GM18861 (cell line): Measurements from ENCODE around the gene ZNF185.

ENCODE experiments used
- ATAC-seq: cut with Tn5 transposase; IDR thresholded peaks from one replicate; pipeline ENCODE4 v1.9.1; 2021; ENCODE audit not compliant: unreplicated experiment

ZNF185 gene

DNA sequence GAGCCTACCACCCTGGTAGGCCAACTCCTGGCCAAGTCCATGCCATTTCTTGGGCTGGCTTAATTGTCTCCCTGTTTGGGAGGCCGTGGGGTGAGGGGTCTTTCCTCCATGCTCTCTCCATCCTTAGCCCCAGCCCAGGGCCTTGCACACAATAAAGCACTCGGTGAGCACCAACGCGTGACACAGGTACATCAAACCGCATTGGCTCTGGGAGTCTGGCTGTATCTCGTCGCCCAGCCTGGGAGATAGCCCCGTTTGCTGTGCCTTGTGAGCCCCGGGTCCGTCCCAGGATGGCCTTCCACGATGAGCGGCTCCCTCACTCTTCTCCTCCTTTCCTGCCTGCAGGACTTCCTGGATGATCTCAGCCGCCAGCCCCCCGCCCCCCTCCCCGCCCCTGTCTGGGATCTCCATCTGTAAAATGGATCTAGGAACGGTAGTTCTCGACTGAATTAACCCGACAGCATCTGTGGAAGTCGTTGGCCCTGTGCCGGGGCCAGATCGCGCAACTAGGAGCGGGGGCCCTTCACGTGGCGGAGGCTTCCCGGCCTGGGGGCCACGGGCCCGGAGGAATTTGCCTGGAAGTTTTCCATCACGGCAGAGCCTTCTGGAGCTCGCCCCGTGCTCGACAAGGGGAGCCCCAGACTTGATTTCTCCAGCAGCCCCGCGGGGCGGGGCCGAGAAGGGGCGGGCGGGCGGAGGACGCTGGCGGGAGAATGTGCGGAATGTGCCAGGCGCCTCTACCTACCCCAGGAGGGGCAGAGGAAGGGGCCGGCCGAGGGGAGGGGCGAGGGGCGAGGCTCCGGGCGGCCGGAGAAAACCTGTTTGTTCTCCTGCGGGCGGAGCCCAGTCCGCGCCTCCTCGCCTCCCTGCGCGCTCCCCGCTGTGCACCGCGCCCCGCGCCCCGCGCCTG is at the start of gene ZNF185:
Gene ZNF185, plus strand, starts transcription at position 846 of the 910 bp plus-strand sequence. CDS start 16,423 bp downstream, outside the sequence.
- ATAC-seq = no peak

DNA sequence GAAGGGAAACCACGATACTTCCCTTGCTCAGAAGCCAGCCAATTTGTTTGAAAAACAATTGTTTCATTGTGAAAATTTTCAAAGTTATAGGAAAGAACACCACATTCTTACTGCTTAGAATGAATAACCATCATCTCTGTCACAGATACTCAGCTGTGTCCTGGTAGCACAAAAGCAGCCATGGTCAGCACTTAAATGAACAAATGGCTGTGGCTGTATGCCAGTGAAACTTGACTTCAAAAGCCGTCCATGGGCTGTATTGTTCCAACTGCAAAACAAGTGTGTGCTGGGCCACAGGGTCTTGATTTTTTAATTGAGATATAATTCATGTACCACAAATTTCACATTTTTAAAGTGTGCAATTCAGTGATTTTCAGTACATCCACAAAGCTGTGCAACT is 47.4 kb upstream of the ZNF185 start:
- ATAC-seq = no peak

DNA sequence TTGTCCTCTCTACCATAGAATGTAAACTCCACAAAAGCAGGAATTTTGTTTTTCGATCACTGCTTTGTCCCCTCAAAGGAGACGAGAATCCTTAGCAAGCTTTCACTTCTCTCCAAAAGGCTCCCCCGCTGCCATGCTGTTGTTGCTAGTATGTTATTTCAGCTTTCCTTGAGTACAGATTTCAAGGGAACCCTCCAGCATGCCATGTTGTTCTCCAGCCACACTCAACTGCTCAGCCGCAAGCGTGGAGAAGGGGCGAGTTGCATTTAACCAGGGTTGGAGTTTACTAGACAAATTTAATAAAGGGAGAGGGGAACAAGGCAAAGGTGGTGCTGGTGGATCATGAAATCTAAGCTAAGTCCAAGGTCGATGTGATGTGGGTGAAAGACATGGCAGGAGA is 43.9 kb upstream of the ZNF185 start:
- ATAC-seq = no peak

DNA sequence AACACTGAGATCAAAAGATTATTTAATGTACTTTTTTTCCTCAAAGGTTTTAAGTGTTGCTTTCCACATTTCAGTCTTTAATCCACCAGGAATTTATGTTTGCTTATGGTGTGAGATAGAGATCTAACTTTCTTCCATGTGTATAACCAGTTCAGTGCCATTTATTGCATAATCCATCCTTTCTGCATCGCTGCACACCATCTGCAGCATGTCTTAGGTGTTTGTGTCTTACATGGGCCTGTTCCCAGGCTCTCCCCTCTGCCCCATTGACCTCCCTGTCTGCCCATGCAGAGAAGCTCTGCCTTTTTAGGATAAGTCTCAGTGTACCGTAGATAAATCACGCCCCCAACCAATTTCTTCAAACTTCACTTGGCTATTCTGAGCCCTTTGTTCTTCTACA is 36.8 kb upstream of the ZNF185 start:
- no peak for ATAC-seq

DNA sequence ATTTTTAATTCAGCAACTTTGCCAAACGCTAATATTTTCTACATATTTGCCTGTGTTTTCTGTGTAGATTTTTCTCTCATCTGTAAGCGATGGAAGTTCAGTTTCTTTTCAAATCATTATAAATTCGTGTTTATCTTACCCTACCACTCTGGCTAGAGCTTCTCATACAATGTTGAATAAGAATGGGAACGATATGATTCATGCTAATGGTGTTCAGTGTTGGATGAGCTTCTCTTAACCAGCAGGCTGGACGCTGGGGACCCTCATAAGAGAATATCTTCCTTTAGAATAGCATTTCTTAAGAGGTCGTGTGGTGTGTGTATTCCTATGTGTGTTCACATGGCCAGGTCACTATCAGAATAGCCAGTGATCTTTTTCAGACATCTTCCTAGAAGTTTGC is 36.0 kb upstream of the ZNF185 start:
- no peak for ATAC-seq

DNA sequence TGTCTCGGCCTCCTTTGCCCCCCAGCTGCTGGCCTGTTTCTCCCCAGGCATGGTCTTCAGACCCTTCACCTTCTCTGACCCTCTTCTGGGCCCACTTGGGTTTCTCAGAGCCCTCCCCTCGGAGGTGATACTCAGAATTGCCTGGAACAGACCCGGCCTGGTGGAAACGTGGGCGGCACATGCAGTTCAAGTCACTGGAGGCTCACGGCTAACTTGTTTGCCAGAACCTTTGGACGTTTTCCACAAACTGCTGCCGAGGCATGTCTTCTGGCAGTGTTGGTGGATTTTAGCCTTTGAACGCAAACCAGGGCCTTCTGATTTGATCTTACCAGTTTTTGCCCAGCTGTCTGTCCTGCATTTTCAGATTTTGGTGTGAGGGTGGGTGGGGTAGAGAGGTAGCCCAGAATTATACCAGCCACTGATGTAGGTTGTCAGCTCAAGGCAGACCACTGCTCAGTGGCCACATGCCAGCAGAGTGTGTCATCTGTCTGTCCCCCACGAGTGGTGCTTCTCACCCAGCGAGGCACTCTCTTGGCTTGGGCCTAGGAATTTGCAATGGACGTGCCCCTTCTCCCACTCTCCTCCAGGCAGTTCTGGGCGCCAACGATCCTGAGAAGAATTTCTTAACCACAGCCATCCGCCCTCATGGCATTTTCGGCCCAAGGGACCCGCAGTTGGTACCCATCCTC is 32.5 kb upstream of the ZNF185 start:
- ATAC-seq = no peak

DNA sequence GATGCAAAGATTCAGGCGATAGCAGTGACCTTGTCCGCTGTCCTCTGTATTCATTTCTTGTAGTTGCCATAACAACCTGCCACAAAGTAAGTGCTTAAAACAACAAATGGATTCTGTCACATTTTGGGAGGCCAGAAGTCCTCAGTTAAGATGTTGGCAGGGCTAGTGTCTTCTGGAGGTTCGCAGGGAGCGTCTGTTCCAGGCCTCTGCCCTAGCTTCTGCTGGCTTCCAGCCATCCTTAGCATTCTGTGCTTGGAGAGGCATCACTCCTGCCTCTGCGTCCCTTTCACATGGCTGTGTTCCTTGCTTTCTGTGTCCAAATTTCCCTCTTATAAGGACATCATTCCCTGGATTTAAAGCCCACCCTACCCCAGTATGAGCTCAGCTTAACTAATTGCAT is 31.5 kb upstream of the ZNF185 start:
- no peak for ATAC-seq

DNA sequence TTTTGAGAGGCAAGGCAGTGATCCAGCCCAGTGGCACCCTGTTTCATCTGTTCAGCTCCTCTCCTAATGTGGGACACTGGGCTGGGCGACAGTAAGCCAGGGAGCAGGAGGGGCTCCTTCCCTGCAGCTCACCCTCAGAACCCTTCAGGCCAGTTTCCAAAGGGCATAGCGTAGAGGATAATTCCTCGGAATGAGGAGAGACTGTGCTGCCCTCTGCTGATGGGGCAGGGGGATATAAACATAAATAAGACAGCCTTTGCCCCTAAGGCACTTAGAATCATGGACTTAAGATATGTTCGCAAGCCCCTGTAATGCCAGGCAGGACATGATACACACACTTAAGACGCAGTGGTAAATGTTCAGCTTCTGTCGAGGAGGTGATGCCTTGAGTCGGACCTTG is 27.9 kb upstream of the ZNF185 start:
- no peak for ATAC-seq

DNA sequence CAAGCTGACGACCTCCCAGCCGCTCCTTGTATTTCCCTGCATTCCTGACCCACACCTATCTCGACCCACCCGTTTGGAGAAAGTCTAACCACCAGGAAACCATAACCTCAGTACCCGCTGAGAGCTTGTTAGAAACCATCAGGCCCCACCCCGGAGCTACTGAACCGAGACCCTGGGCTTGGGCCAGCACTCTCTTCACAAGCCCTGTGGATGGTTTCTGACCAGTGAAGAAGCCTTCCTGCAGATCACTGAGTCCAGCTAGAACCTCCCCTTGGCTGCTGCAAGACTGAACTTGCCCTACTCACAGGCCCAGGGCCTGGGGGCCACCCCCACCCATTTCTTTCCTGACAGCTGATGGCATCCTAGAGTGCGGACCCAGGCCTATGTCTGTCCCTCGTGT is 26.6 kb upstream of the ZNF185 start:
- no peak for ATAC-seq

DNA sequence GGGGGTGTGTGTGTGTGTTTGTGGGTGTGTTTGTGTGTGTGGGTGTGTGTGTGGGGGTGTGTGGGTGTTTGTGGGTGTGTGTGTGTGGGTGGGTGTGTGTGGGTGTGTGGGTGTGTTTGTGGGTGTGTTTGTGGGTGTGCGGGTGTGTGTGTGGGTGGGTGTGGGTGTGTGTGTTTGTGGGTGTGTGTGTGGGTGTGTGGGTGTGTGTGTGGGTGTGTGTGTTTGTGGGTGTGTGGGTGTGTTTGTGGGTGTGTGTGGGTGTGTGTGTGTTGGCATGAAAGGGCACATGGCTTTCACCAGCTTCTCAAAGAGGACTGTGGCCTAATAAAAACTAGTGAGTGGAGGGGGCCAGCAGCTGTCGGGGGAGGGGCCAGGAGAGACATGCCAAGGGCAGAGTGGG is 25.3 kb upstream of the ZNF185 start:
- ATAC-seq = no peak

DNA sequence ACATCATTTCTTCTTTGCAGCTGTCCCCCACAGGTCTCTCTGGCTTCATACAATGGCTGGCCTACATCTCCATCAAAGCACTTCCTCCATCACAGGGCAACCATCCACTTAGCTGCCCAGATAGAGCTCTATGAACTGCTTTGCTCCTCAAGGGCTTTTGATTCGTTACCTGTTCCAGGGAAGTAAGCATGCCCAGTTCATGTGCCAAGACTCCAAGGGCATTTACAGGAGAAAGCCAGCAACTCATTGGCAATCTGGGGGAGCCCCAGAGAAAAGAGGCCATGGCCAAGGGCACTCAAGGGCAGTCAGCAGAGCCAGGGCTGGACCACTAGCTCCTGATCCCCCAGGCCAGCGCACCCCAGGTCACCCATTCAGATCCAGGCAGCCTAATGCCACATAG is 24.5 kb upstream of the ZNF185 start:
- ATAC-seq = no peak

DNA sequence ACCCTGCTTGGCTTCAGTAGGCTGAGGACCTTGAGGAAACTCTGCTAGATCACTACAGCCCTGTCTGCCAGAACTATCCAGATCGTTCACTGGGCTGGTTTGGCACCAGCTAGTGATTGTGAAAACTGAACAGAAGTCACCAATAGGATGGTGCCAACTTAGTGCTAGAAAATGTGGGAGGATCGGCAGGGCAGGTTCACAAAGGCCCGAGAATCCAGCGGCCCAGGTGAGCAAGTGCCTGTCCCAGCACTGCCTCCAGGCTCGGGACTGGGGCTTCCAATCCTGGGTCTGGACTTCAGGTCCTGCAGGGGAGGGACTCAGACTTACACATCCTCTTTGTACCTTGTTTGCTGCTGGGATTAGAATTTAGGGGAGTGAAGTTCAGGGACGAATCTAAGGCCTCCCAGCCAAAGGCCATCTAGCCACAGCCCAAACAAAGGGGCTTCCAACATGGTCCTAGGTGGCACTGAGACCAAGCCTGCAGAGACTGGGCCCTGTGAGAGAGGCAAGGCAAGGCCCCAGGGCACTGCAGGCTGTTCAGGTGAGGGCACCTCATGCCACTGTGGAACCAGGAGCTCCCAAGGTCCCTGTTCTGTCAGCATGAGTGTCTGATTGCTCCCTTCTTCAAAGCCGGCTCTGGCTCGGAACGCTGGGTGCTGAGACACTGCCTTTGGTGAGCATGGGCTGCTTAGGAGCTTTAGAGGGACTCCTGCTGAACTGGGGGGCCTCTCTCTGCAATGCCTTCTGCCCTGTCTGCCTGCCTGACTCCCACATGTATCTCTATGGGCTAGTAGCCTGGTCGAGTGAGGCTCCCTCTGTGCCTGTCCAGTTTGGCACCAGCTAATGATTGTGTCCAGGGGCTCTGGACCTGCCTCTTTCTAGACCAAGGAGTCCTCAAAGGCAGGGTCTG is 20.7 kb upstream of the ZNF185 start:
- no peak for ATAC-seq

DNA sequence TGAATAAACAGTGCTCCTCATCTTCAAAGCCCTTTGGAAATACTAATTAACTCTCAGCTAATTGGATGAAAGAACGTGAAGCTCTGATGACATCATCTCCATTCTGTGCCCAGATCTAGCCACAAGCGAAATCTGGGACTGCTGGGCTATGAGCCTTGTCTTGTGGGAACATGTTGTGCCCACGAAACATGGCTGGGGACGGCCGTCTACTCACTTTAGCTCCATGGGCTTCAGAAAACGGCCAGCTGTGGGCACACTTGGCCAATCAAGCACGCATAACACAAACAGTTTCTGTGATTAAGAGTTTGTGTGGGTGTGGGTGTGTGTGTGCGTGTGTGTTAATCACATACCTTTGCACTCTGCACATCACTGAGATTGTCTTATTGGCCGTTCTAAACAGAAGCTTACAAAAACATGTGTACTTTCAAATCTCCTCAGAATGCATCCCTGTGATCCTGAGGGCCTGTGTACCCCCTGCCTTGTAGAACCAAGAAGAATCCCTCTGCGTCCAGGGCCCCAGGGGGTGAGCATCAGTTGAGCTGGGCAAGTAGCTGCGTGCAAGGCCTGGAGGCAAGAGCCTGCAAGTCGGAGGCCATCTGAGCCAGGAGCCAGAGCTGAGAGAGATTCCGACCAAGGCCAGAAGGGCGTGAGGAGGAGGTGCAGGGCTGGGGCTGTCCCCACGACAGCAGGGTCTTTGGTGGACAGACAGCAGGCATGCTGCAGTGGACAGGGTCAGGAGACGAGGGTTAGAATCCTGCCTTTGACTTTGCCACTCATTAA is 18.7 kb upstream of the ZNF185 start:
- ATAC-seq = no peak

DNA sequence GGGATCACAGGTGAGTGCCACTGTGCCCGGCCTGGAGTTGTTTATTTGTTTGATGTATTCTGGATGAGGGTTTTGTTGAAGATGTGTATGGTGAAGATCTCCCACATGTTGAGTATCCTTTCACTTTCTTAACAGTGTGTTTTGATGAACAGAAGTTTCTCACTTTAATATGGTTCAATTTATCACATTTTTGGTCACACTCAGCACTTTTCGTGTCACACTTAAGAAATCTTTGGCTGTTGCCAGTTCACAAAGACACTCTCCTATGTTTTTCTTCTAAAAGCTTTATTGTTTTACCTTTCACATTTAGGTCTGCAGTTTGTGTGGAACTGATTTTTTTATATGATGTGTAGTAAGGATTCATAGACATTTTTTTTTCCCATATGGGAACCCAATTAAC is 16.6 kb upstream of the ZNF185 start:
- ATAC-seq = no peak

DNA sequence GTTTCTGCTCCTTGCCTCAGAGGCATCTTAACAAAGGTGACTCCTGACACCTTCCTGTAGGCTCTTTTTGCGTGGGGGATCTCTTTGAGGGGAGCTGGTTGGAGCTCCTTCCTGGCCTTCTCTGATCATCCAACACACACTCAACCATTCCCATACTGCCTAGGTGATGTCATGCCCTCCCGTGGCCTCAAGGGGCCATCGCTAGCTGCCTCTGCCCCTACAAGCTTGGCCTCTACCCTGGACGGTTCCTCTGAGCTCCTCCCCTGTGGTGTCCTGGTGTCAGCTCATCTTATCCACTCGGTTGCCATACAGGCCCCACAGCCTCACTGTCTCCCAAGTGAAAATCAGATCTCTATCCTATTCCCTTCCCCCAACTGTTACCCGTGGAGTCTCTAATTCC is 13.7 kb upstream of the ZNF185 start:
- ATAC-seq = no peak

DNA sequence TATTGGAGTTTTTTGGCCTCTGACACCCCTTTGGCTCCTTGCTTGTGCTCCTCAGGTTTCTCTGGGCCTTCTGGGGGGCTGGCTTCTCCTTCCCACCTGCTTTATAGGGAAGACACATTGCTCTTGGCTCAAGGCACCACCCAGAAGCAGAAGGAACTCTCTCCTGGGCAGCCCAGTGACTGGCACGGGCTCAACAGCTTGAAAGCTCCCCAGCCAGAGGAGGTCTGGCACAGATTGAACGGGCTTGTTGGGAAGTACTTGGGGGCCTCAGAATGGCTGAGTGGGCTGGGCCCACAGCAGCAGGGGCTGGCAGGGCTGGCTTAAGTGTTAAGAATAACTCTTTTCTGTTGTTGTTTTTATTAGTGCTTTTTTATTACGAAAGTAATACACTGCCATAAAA is 11.2 kb upstream of the ZNF185 start:
- ATAC-seq = no peak

DNA sequence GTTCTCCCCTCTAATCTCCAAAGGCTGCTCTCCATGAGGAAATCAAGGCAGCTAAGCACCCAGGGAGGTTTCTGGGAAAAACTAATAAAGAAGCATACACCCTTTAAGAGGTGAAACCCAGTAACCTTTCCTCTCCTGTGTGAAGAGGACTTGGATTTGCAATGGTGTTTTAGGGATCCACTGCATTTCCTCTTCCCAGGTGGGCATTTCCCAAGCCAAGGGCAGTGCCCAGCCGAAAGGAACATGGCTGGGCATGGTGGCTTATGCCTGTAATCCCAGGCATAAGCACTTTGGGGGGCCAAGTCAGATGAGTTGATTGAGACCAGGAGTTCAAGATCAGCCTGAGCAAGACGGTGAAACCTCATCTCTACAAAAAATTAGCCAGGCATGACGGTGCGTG is 5.4 kb upstream of the ZNF185 start:
- no peak for ATAC-seq

DNA sequence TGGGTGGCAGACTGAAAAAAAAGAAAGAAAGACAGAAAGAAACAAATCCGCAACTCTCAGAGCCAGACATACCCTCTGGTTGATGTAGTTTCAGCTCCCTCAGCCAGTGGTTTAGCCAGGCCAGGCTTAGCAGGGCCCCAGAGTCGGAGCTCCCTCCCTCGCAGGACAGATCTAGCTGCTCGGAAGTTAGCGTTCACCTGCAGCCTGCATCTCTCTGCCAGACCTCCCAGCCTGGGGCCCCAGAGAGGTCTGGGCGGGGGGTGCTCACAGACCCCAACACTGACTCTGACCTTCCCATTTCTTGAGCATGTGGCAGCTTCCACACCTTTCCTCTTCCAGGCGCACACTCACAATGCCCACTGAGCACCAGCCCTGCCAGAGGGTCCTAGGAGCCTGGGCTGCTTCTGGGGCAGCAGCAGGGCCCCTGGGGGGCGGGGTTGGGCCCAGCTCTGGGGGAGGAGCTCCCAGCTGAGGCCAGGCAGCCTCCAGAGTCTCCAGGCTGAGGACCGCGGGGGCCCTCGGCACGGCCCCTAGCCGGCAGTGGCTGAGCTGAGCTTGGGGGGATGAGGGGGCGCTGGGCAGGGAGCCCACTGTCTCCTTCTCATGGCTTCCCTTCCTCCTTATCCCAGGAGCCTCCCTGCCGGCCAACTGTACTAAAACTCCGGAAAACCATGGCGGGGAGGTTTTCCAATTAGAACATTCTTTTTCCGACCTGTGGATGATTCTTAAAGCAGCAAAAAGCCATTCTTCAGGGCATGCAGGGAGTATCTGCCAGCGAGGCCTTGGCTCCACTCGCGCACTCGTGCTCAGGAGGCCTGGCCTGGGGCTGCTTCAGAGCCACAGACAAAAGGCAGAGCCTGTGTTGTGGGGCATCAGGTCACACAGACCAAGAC is 4.6 kb upstream of the ZNF185 start:
- ATAC-seq = no peak

DNA sequence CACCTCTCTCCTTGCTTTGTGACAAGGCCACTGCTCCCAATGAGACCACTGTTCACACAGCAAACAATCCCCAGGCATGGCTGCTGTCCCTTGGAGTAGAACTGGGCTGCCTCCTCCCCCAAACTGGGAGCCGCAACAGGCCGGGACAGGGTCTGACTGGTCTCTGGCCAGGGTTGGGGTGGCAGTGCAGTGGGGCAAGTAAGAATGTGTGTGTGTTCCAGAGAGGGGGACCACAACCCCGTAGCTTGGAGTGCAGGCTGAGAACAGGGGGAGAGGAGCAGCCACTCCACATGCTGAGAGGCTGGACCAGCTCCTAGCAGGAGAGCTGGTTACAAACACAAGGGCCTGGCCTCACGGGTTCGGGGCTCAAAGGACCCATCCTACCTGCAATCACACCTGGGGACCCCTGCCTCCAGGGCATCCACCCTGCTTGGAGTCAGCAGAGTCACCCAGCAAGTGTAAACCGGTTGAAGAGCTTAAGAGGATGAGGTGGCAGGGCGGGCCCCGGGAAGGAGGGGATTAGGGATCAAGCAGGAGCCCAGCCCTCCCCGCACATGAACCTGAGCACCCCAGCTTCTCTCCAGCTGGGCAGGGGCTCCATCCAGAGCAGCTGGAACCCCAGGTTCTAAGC is 3.8 kb upstream of the ZNF185 start:
- no peak for ATAC-seq
